Measurements from ENCODE around the gene PRKG2.

DNA sequence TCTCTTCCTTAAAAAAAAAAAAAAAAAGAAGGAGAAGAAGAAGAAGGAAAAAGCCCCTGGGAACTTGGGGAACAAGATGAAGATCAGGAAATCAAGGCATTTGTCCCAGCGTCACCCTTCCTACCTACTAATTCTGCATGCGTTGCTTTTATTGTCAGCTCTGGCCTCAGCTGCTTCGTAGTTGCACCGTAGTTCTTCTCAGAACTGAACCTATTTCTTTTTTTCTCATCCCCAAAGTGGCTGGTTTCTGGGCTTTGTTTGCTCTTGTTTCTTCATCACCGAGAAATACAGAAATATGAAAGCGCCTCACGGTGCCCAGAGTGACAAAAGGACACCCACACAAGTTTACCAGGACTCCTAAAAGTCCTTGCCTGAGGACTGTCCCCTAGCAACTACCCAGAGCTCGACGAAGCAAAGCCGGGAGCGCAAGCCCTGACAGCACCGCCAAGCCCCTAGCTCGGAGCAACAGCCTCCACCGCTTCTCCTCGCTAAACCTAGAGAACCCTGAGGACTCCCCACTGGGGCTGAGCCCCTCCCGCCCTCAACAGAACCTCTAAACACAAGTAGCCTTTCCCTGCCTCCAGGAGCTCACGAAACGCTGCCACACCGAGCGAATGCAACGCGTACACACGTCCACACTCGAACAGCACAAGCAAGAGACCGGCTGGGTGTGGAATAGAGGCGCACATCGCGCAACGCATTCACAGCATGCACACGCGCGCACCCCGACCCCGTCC lies 710 bp downstream of the PRKG2 start:
- TF ChIP-seq, protein P1, sequence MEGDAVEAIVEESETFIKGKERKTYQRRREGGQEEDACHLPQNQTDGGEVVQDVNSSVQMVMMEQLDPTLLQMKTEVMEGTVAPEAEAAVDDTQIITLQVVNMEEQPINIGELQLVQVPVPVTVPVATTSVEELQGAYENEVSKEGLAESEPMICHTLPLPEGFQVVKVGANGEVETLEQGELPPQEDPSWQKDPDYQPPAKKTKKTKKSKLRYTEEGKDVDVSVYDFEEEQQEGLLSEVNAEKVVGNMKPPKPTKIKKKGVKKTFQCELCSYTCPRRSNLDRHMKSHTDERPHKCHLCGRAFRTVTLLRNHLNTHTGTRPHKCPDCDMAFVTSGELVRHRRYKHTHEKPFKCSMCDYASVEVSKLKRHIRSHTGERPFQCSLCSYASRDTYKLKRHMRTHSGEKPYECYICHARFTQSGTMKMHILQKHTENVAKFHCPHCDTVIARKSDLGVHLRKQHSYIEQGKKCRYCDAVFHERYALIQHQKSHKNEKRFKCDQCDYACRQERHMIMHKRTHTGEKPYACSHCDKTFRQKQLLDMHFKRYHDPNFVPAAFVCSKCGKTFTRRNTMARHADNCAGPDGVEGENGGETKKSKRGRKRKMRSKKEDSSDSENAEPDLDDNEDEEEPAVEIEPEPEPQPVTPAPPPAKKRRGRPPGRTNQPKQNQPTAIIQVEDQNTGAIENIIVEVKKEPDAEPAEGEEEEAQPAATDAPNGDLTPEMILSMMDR (IDR thresholded peaks at IDR 0.05) = no peak
- TF ChIP-seq ZFX (IDR thresholded peaks at IDR 0.05; ENCODE audit: borderline replicate concordance) = no peak

All from 22Rv1 (cell line).